CD4-positive, alpha-beta T cell treated with Interleukin-17A for 4 hours (primary cell): ENCODE measurements around the gene RETREG3.
A peak's percentile ranks its signal among the peaks of the same experiment; 100 is the strongest.
"Not testable (repeated sequence)": the region's sequence is repeated elsewhere in the genome, so short reads cannot be mapped to it uniquely, and the experiment has no call there.

ENCODE experiments used
- DNase-seq: peaks from one replicate; pipeline ENCODE4 v3.0.0-alpha.2; 2020; ENCODE audit warnings: mixed read lengths

RETREG3 gene, protein sequence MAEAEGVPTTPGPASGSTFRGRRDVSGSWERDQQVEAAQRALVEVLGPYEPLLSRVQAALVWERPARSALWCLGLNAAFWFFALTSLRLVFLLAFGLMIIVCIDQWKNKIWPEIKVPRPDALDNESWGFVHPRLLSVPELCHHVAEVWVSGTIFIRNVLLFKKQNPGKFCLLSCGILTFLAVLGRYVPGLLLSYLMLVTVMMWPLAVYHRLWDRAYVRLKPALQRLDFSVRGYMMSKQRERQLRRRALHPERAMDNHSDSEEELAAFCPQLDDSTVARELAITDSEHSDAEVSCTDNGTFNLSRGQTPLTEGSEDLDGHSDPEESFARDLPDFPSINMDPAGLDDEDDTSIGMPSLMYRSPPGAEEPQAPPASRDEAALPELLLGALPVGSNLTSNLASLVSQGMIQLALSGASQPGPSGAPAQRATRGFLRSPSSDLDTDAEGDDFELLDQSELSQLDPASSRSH

DNA sequence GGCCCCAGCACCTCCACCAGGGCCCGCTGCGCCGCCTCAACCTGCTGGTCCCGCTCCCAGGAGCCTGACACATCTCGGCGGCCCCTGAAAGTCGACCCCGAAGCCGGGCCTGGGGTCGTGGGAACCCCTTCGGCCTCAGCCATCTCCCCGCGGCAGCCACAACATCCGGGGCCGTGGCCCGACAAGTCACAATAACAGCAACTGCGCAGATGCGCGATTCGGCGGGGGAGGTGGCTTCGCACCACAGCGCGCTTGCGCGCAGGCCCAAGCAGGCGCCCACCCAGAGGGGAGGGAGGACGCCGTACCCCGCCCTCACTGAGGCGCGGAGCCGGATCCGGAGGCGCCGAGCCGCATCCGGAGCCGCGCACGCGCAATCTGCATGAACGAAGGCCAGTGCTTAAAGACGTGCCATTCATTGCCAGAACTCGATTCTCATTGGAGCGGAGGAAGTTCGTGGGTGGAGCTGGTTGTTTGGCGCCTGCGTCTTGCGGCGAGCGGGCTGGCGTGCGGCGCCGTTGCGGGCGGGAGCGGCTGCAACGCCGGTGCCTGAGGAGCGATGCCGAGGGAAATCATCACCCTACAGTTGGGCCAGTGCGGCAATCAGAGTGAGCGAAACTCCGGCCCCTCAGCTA, at the start of gene RETREG3, which contains the start of gene TUBG1:
Gene RETREG3, minus strand, starts transcription at position 193 of the 632 bp plus-strand sequence. Its CDS starts 50 bp downstream, at position 143.
Gene TUBG1, plus strand, starts transcription at position 502 of the 632 bp plus-strand sequence. Its CDS starts 55 bp downstream, at position 557.
- peak; percentile 100 for DNase-seq

DNA sequence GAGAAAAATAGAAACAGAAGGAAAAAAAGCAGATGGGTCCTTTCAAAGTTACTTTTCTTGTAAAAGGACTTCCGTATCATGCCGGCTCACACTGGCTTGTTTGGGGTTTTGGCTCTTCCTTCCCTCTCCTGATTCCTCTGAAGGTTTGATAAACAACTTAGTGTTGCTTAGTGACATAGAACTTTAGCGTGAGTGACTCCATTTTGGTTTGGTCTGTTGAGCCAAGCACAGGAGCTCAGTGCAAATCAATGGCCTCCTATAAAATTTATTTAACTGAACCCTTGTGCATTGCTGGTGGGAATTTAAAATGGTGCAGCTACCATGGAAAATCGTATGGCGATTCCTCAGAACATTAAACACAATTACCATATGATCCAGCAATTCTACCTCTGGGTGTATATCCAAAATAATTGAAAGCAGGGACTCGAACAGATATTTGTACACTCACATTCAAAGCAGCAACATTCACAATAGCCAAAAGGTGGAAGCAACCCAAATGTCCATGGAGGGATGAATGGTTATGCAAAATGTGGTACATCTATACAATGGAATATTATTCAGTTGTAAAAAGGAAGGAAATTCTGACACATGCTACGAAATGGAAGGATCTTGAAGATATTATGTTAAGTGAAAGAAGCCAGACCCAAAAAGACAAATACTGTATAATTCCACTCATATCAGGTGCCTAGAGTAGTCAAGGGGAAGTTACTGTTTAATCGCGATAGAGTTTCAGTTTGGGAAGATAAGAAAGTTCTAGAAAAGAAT, 48.8 kb upstream of the RETREG3 start:
- no peak for DNase-seq

DNA sequence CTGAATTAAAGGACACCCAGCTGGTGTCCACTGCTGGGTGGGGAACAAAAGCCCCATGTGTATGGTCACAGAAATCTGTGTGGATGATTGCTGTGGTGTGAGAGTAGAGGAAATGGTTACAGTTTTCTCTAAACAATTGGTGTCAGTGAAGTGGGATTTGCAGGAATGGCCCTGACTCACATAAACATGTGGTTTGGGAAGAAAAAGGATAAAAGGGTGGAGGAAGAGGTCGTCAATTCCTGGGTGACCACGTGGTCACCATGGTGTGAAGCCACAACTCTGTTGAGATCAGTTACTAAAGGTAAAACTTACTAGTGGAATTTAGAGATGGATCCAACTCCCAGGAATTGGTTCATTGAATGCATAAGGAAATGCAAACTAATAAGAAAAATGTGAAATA, 46.4 kb upstream of the RETREG3 start:
- DNase-seq, result no peak

DNA sequence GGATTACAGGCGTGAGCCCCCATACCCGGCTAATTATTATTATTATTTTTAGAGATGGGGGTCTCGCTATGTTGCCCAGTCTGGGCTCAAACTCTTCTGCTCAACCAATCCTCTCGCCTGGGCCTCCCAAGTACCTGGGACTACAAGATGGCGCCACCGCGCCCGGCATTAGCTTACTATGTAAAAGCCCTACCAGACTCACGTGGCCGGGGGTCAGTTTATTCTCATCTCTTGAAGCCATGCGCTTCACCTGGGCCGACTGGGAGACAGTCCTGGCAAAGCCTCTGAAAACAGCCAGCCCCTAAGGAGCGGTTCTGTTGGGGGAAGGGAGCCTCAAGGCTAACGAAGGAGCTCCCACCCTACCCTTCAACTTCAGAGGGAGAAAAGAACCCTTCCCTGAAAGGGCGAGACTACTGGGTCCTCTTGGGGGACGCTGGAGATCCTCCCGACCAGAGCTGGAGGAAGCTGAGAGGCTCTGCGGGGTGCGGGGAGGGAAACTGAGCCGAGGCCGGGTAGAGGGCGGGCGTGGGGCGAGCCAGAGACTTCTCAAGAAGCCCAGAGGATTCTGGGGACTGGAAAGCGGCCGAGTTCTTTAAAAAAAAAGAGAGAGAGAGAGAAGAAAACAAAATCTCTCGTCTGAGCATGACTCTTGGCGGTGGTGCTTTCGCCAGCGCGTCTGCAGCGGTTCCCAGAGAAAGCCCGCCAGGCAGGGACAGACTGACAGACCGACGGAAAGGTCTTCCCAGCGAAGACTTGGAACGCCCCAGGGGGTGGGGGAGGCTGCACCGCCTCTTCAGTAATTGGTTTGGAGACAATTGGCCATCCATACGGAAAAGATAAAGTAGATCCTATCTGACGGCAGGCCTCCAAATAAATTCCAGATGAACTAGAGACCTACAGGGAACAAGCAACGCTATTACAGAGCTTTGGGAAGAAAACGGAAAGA, 44.3 kb upstream of the RETREG3 start:
- DNase-seq, result no peak

DNA sequence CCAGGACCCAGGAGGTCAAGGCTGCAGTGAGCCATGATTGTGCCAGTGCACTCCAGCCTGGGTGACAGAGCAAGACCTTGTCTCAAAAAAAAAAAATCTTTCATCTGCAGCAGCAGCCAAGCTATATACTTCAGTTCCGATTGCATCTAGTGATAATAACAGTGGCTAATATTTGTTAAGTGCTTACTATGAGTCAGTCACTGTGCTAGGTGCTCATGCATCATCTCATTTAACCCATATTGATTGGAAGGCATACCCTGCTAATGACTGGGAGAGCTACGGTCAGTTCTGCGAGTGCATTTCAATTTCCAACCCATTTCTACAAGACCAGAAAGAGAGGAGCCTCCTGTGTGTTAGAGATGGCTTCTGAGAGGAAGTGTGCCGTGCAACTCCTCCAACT, 42.2 kb upstream of the RETREG3 start:
- no peak for DNase-seq

DNA sequence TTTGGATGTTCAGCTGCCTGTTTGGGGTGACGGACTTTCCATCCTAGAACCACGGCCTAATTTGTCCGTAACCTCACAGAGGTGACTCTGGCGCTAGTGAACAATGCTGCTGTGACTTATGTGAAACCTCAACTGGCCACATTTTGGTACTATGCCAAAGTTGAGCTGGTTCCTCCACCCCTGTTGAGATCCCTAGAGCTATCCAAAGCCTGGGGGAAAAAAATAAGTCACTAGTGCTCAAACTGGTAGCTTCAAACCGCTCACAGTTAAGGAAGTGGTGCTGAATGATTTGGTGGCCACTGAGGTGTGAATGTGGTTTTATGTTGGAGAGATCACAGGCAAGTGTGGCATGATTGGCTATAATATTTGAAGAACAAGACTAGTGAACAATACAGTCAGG, 38.6 kb upstream of the RETREG3 start:
- no peak for DNase-seq

DNA sequence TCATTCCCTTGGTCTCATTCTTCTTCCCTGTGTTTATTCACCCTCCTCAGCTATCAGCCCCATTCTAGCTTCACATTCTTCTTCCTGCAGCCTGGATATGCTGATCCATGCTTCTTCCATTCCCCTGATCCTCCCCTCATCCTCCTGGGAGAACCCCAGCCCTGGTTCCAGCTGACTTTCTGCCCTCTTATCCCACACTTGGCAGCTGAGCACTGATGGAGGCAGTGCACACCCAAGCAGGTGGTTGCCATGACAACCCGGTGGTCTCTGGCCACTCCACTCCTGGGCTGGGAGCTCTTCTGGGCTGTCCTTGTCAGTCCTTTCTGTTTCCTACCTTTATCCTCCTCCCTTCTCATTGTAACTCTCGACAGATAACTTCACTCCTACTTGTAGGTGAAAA, 33.2 kb upstream of the RETREG3 start:
- DNase-seq, result no peak

DNA sequence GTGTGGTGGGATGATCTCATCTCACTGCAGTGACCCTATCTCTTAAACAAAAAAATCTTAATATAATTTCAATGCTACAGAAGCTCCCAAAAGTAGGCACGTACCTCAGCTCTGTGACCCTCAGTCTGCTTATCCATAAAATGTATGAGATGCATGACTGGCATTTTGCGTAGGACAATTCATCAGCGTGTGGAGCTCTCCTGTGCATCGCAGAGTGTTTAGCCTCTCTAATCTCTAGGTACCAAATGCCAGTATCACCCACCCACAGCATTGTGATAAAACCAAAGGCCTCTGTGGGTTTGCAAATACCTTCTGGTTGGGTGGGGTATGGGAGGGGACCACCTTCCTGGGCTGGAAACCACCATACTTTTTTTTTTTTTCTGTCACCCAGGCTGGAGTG, 30.9 kb upstream of the RETREG3 start:
- DNase-seq, result no peak

DNA sequence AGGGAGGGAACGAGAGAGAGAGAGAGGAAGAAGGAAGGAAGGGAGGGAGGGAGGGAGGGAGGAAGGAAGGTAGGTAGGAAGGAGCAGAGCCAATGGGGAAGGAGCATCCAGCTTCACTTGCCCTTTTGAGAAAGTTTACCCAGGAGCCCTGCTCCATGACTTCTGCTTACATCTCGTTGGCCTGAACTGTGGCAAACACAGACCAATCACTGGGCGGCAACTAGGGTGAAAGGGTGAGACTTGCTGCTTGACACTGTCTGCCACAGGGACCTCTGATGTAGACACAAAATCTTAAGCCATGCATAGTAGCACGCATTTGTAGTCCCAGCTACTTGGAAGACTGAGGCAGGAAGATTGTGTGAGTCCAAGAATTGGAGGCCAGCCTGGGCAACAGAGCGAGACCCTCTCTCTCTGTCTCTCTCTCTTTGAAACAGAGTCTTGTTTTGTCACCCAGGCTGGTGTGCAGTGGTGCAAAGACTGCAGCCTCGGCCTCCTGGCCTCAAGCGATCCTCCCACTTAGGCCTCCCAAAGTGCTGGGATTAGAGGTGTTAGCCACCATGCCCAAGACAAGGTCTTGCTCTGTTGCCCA, 30.4 kb upstream of the RETREG3 start:
- DNase-seq, result no peak

DNA sequence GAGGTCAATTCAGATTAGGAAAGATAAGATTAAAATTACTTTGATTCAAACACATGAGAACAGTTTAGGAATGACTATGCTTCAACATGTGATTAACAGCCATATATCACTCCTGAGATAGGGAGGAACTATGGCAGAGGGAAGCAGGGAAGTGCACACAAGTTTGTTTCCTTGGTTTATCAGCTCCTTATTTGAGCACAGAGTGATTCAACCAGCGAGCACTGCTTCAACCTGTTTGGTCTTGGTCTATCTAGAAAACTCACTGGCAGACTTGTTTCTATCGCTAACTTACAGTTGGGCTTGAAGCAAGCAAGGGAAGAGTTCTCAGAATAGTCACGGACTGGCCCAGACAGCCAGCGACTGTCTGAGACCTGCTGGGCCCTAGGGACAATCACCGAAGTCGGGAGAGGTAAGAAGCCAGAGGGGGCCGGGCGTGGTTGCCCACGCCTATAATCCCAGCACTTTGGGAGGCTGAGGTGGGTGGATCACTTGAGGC, 23.8 kb upstream of the RETREG3 start:
- no peak for DNase-seq

DNA sequence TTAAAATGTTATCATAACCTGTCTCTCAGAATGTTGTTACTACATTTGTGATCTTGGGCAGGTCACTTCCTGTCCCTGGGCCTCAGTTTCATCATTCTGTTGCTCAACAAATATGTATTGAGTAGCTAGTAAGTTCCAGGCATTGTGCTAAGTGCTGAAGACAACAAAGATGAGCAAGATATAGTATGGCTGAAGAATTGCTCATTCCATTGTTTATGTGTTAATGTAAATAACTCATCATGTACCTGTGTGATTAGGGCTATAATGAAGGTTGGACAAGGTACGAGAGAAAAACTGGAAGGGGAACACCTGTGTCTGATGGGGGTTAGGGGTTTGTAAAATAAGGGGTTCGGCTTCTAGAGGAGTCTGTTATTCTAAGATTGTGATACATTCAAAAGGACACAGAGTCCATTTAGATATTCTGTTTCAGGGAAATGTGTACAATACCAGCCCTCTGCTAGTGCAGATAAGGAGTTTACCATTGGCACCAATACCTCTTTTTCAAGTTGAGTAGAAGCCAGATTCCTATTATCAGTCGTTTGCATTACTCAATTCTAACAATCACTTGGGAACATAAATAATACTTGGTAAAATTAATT, 20.3 kb upstream of the RETREG3 start:
- no peak for DNase-seq

DNA sequence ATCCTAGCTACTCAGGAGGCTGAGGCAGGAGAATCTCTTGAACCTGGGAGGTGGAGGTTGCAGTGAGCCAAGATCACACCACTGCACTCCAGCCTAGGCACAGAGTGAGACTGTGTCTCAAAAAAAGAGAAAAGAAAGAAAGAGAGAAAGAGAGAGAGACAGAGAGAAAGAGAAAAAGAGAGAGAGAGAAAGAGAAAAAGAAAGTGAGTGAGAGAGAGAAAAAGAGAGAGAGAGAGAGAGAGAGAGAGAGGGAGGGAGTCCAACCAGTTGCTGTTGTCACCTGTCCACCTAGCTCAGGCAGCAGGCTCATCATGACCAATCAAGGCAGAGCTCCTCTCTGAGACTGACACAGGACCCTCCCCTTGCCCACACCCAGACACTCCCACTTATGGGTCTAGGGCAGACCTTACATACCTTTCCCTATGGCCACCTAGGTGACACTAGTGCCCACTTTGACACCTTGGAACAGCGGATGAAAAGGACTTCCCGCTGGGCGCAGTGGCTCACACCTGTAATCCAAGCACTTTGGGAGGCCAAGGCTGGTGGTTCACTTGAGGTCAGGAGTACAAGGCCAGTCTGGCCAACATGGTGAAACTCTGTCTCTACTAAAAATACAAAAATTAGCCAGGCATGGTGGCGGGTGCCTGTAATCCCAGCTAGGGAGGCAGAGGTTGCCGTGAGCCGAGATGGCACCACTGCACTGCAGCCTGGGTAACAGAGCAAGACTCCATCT, 18.0 kb upstream of the RETREG3 start:
- DNase-seq, result not testable (repeated sequence)

DNA sequence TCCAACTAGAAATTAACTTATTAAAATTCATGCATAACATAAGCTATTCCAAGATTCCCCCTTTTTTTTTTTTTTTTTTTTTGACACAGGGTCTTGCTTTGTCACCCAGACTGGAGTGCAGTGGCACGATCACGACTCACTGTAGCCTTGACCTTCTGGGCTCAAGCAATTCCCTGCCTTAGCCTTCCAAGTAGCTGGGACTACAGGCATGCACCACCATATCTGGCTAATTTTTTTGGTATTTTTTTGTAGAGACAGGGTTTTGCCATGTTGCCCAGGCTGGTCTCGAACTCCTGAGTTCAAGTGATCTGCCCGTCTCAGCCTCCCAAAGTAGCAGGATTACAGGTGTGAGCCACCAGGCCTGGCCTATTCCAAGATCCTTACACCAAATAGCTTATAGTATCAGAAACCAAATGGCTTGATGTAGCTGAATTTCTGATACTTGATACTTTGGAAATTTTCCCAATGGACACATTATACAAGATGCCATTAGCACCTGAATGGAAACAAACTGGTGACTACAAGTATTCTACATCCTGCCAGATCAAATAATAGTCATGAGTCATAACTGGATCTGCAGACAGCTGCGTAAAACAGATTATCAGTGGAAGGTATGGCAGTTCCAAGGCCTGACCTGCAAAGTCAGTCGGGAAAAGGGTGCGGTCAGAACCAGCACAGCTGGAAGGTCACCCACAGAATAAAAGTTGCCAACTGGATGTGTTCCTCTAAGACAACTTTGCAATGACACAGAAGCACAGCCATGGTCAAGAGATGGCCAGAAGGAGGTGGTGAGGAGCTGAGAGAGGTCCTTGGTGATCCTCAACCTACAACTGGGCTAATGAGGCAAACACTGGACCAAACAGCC, 14.8 kb upstream of the RETREG3 start:
- no peak for DNase-seq

DNA sequence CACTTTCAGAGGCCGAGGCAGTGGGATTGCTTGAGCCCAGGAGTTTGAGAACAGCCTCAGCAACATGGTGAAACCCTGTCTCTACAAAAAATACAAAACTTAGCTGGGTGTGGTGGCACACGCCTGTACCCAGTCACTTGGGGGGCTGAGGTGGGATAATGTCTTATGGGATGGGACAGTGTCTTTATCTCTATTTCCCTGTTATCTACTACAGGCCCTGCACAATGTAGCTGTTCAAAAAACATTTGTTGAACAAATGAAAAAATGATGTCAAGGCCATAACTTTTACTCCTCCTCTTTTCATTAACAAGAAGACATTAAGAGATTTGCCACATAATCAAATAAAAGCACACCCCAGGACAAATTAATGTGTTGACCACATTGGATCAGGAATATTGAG, 14.1 kb upstream of the RETREG3 start:
- no peak for DNase-seq

DNA sequence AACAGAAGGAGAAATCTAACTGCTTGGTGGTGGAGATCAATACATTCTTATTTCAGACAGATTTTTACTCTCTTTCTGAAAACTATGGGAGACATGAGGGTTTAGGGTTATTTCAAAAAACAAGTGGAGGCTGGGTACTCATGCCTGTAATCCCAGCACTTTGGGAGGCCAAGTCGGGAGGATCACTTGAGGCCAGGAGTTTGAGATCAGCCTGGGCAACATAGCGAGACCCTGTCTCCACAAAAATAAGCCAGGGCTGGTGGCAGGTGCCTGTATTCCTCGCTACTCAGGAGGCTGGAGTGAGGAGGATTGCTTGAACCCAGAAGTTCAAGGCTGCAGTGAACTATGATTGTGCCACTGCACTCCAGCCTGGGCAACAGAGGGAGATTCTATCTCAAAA, 12.8 kb upstream of the RETREG3 start:
- not testable (repeated sequence) for DNase-seq

DNA sequence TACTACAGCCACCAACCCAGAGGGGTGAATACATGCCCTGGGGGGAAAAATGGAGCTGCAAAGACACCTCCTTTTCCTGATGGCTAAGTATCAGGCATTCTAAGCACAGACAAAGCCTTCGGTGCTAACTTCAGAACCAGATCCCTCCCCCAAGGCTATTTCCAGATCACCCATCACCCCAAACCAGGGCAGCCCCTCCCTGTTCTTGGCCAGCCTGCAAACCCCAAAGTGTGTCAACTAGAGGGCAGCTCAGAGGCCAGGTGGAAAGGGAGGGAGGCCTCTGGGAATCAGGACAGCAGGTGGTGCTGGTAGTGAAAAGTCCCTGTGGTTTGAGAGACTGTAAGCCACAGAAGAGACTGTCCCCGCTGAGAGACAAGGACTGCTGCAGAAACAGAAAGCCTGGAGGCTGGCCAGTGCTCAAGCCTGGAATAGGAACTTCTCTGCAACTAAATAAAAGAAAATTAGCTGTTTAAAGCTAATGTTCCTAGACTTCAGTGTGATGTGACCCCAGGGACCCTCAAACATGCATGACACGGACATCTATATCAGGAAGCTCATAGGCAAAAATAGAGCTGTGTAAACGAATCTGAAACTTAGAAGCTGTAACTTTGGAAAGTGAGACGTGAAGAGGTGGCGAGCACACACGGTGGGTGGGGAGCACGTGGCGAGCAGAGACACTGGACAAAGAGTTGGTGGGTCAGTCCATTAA, 9.4 kb upstream of the RETREG3 start:
- no peak for DNase-seq

DNA sequence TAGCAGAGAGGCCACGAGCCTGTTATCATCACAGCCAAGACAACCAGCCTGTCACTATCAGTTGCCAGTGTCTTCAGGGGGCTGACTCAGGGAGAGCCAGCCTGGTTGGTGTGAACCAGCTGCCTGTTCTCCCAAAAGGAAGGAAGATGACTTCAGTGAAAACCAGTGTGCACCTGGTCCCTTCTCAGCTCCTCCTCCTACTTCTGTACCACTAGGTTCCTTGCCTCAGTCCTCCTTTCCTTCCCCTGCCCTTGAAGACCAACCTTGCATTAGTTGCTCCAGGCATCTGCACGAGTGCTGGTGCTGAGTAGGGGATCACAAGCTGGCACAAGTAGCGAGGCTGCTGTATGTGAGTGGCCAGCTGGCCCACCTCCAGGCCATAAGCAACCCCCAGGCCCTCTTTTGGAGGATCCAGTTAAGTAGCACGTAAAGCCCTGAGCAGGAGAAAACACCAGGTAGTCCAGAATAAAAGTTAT, 8.8 kb upstream of the RETREG3 start:
- DNase-seq, result no peak

DNA sequence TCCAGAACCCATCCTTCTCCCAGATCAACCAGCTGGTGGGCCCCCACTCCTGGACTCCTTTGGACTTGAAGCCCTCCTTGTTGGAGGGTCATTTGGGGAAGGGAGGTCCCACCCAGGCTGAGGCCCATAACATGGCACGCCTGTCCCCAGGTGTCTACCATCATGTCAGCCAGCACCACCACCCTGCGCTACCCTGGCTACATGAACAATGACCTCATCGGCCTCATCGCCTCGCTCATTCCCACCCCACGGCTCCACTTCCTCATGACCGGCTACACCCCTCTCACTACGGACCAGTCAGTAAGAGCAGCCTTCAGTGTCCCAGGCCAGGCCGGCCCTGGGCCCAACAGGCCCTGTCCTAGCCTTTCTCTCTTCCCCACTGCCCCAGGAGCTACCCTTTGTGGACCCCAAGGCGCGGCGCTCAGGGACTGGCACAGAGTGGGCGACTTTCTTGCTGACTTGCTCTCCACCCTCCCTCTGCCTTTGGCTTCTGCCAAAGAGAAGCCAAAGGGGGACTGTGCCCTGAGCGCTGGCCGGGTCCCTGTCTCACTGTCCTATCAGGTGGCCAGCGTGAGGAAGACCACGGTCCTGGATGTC, 4.6 kb upstream of the RETREG3 start:
- DNase-seq, result no peak
